ENCODE results near the gene CBLC. TPM values are rescaled to one million over a fixed set of nuclear protein-coding genes. Genes with fewer than 3 reads are reported as not detected.

Gene CBLC
- total and polyA plus RNA-seq, 10 of the 15 experiments (the other 5 are each of a cell fraction or from before 2014, with no cell fraction given): not detected

DNA sequence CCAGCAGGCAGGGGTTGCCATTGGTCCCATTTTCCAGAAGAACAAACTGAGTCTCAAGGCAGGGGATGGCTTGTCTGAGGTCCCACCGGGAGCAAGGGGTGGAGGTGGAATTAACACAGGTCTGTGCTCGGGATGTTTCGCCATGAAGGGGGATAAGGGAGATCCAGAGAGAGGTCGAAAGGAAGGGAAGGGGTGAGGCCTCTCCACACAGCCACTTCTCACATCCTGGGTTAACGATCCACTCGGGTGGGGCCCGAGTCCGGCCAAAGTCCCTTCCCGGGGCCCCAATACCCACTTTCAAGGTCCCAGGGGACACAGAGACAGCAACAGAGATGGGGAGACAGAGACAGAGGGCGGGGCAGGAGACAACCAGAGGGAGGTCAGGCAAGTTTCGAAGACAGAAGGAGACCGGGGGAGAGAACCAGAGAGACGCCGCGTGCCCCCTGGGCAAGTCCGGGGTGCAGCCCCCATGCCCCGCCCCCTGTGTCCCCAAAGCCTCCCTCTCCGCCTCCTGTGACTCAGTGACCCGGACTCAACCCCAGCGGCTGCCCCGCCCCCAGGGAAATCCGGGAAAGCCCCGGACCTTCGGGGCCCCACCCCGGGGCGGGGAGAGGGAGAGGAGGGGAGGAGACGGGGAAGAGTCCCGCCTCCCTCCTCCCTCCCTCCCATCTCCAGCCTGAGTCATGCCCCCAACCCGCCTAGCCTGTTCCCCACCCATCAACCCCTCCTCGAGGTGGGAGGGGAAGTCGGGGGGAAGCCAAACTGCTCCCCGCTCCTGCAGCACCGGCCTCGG lies 30.5 kb upstream of the CBLC start (continued):
- TF ChIP-seq, protein P1, sequence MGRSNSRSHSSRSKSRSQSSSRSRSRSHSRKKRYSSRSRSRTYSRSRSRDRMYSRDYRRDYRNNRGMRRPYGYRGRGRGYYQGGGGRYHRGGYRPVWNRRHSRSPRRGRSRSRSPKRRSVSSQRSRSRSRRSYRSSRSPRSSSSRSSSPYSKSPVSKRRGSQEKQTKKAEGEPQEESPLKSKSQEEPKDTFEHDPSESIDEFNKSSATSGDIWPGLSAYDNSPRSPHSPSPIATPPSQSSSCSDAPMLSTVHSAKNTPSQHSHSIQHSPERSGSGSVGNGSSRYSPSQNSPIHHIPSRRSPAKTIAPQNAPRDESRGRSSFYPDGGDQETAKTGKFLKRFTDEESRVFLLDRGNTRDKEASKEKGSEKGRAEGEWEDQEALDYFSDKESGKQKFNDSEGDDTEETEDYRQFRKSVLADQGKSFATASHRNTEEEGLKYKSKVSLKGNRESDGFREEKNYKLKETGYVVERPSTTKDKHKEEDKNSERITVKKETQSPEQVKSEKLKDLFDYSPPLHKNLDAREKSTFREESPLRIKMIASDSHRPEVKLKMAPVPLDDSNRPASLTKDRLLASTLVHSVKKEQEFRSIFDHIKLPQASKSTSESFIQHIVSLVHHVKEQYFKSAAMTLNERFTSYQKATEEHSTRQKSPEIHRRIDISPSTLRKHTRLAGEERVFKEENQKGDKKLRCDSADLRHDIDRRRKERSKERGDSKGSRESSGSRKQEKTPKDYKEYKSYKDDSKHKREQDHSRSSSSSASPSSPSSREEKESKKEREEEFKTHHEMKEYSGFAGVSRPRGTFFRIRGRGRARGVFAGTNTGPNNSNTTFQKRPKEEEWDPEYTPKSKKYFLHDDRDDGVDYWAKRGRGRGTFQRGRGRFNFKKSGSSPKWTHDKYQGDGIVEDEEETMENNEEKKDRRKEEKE (IDR thresholded peaks at IDR 0.05): no peak
- TF ChIP-seq SIN3A (IDR thresholded peaks at IDR 0.05; ENCODE audit: low read depth, low read length) (no peak), RB1 (IDR thresholded peaks at IDR 0.05; ENCODE audit: borderline replicate concordance) (no peak), ZNF622 (IDR thresholded peaks at IDR 0.05) (no peak), DPF2 (IDR thresholded peaks at IDR 0.05) (peak; percentile 45; the same call in 1 of the 2 replicates), SUPT20H (IDR thresholded peaks at IDR 0.05; ENCODE audit: borderline replicate concordance, control insufficient read depth, low read depth, low read length) (no peak), HDGF (IDR thresholded peaks at IDR 0.05) (peak; percentile 40; the same call in 1 of the 2 replicates), CBX3 (IDR thresholded peaks at IDR 0.05; ENCODE audit: borderline replicate concordance, low read depth) (no peak), ZNF207 (IDR thresholded peaks at IDR 0.05; ENCODE audit: borderline replicate concordance) (no peak), RCOR1 (conservative IDR thresholded peaks at IDR 0.05; ENCODE audit: low read depth, low read length) (no peak), MEF2B (IDR thresholded peaks at IDR 0.05; ENCODE audit: partially characterized antibody, poor library complexity, severe bottlenecking) (peak; percentile 95), SMARCA5 (IDR thresholded peaks at IDR 0.05) (peak; percentile 85), EP300 (IDR thresholded peaks at IDR 0.05; ENCODE audit: borderline replicate concordance in 1 of 2, control insufficient read depth in 1 of 2, low read depth in 2 of 2, low read length in 2 of 2) (0 out of 4 replicates have a peak, but pooled peaks of 1 of the 2 experiments have one; percentile 7), MXI1 (IDR thresholded peaks at IDR 0.05; ENCODE audit: low read depth, low read length) (0 out of 2 replicates have a peak, but pooled peaks have one; percentile 23)
- TF ChIP-seq, protein P2, sequence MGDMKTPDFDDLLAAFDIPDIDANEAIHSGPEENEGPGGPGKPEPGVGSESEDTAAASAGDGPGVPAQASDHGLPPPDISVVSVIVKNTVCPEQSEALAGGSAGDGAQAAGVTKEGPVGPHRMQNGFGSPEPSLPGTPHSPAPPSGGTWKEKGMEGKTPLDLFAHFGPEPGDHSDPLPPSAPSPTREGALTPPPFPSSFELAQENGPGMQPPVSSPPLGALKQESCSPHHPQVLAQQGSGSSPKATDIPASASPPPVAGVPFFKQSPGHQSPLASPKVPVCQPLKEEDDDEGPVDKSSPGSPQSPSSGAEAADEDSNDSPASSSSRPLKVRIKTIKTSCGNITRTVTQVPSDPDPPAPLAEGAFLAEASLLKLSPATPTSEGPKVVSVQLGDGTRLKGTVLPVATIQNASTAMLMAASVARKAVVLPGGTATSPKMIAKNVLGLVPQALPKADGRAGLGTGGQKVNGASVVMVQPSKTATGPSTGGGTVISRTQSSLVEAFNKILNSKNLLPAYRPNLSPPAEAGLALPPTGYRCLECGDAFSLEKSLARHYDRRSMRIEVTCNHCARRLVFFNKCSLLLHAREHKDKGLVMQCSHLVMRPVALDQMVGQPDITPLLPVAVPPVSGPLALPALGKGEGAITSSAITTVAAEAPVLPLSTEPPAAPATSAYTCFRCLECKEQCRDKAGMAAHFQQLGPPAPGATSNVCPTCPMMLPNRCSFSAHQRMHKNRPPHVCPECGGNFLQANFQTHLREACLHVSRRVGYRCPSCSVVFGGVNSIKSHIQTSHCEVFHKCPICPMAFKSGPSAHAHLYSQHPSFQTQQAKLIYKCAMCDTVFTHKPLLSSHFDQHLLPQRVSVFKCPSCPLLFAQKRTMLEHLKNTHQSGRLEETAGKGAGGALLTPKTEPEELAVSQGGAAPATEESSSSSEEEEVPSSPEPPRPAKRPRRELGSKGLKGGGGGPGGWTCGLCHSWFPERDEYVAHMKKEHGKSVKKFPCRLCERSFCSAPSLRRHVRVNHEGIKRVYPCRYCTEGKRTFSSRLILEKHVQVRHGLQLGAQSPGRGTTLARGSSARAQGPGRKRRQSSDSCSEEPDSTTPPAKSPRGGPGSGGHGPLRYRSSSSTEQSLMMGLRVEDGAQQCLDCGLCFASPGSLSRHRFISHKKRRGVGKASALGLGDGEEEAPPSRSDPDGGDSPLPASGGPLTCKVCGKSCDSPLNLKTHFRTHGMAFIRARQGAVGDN (IDR thresholded peaks at IDR 0.05): peak; percentile 62
- TF ChIP-seq, protein P3, sequence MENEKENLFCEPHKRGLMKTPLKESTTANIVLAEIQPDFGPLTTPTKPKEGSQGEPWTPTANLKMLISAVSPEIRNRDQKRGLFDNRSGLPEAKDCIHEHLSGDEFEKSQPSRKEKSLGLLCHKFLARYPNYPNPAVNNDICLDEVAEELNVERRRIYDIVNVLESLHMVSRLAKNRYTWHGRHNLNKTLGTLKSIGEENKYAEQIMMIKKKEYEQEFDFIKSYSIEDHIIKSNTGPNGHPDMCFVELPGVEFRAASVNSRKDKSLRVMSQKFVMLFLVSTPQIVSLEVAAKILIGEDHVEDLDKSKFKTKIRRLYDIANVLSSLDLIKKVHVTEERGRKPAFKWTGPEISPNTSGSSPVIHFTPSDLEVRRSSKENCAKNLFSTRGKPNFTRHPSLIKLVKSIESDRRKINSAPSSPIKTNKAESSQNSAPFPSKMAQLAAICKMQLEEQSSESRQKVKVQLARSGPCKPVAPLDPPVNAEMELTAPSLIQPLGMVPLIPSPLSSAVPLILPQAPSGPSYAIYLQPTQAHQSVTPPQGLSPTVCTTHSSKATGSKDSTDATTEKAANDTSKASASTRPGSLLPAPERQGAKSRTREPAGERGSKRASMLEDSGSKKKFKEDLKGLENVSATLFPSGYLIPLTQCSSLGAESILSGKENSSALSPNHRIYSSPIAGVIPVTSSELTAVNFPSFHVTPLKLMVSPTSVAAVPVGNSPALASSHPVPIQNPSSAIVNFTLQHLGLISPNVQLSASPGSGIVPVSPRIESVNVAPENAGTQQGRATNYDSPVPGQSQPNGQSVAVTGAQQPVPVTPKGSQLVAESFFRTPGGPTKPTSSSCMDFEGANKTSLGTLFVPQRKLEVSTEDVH (IDR thresholded peaks at IDR 0.05; ENCODE audit: low read depth, partially characterized antibody): no peak
- TF ChIP-seq, protein P4, sequence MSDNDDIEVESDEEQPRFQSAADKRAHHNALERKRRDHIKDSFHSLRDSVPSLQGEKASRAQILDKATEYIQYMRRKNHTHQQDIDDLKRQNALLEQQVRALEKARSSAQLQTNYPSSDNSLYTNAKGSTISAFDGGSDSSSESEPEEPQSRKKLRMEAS (IDR thresholded peaks at IDR 0.05; ENCODE audit: low read depth, low read length): no peak; the same call in 1 of the 2 replicates
- TF ChIP-seq, protein P5, sequence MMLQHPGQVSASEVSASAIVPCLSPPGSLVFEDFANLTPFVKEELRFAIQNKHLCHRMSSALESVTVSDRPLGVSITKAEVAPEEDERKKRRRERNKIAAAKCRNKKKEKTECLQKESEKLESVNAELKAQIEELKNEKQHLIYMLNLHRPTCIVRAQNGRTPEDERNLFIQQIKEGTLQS (IDR thresholded peaks at IDR 0.05; ENCODE audit: borderline replicate concordance, extremely low read depth, low read depth, low read length): no peak

Measured in GM12878 (cell line).